ENCODE measurements around the gene WNT10A.
"Not testable (repeated sequence)": the region's sequence is repeated elsewhere in the genome, so short reads cannot be mapped to it uniquely, and the experiment has no call there.

Gene WNT10A

DNA sequence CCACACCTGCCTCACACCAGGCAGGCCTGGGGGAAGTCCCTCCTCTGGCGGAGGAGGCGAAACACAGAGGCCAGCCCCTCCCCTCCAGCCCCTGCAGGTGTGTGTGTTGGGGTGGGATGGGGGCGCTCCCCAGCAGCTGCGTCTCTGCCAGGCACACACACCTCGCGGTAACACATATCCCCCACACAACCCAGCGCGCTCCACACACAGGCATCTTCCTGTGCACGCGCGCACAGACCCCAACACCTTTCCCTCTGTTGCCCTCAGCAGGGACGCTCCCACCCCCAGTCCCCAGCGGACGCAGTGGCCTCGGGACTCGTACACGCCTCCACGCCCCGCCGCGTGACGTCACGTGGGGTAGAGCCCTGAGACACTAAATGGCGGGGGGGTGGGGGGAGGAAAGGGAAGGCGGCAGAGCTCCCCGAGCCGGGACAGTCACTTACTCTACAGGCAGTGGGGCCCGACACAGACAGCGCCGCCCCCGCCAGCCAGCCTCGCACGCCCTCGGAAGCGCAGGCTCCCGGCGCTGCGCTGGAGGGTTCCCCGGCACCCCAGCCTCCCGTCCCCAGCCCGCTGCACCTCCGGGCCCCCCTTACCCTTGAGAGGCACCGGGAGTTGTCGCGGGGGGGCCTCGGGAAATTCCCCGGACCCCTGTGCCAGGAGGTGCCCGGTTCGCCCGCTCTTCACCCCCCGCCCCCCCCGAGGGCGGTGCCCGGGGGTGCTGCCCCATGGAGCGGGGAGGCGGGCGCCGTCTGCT lies at the start of gene WNT10A:
WNT10A (plus strand) TSS at position 751 of the 757 bp plus-strand sequence. CDS start 144 bp downstream, outside the sequence.
- peak; percentile 76 for DNase-seq

DNA sequence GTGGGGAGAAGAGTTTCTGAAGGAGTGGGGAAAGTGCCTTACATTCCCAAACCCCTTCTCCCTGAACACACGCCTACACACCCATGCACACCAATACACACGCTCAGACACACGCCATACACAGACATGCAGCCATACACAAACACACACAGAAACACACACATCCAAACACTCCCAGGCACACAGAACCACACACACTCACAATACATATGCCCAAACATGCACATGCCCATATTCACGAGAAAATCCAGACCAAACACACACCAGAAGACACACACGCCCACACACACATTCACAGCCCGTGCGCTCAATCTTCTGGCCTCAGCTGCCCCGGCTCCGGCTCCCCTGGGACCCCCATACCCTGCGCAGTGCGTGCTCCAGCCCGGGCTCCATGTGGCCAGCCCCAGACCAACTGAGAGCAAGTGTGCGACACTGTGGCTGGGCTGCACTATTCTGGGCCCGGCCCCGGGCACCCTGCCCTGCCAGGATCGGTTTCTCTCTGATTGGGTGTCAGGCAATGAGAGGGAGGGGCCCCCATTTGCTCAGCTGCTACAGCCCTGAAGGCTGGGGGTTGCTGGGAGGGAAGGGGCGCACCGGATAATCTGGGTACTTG lies 49.2 kb upstream of the WNT10A start, which contains the start of gene PRKAG3:
PRKAG3 (minus strand) TSS at position 426 of the 613 bp plus-strand sequence.
- DNase-seq, result no peak

DNA sequence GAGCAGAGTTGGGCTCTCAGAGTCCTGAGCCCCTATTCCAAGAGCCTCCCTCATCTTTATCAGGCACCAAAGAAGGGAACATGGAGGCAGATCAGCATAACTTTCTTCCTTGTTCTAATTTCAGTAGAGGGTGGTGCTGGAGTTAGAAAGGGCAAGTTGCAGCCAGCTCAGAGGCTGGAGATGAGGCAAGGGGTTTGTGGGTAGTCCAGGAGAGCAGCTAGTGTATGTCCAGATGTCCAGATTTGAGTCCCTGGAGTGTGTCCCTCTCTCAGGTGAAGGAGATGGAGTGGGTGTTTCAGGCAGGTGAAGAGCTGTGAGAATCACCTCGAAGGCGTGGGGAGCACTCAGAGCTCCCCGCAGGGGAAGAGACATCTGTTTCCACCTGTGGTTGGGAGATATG lies 48.6 kb upstream of the WNT10A start:
- DNase-seq, result no peak

DNA sequence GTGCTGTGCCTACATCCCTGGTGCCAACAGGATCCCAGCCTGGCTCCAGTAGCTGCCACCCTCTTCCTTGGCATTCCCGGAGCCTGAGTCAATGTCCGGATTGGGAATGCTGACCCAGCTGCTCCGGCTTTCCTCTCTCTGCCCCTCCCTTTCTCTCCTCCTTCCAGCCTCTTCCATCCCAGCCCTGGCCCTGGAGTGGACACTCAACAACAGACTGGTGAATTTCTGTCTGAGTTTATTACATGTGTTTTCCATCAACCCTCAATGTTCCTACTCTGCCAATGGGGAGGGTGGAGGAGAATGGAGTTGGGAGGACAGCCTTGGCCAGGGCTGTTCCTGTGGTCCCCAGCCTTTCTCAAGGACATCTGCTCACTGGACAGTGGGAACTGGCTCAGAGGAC lies 48.1 kb upstream of the WNT10A start:
- DNase-seq, result no peak

DNA sequence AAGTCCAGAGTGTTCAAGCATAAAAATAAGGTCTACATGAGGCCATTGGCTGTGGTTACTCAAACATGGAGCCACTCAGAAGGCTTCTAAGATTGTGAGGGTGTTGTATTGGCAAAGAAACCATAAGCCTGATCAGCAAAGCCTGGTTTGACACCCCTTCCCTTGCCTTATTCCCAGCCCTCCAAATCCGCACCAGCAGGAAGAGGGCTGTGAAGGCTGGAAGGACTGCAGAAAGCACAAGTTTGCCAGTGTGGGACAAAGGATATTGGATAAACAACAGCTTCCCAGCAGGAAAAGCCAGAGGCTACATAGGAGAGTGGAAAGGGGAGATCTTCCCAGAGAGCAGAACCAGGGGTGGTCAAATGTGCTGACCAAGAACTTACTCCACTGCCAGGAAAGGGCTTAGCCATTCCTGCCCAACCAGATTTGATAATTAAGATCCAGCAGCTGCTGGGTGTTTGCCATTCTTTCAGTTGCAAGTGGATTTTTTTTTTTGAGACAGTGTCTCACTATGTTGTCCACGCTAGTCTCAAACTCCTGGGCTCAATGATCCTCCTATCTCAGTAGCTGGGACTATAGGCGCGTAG lies 47.5 kb upstream of the WNT10A start:
- no peak for DNase-seq

DNA sequence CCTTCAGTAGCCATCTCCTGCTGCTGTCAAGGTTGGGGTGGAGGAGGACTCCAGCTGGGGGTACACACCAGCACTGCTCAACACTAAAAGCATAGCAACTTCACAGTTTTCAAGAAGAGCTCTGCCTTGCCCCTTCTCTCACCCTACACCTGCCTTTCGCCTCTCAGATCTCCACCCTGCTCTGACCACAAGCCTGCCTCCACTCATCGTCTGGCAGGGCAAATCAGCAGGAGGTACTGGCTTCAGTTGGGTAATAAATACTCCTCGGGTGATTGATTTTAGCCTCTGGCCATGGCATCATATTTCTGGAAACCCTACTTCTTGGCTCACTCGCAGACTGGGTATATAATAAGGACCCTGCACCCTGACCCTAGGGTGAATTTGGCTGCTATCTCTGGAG lies 46.0 kb upstream of the WNT10A start:
- no peak for DNase-seq

DNA sequence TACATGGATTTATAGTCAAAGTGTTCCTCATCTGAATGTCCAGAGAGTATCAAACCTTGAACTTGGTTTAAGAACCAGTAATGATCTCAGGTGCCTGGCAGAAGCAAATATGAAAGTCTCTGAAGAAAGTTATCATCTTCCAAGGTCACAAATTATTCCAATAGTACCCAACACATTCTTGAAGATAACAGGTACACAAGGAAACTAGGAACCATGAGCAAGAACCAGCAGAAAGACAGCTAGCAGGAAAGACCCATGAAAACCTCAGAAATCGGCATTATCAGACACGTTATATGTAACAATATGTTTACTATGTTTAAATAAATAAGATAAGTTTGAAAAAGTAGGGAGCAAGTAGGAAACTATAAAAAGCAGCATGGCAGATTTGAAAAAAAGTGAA lies 43.2 kb upstream of the WNT10A start:
- no peak for DNase-seq

DNA sequence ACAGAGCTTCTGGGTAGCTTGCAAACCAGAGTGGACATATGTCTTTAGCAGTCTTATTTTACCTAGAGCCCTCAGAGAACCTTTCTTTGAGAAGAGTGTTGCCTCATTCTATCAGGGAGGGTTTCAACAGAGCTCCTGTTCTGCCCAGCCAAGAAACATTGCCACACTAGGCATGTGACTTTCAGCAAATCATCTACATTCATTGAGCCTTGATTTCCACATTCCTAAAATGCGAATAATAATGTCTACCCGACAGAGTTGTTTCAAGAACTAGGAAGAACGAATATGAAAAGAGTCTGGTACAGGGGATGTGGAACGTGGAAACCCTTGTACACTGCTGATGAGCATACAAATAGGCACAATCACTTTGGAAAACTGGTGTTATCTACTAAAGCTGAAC lies 41.2 kb upstream of the WNT10A start:
- no peak for DNase-seq

DNA sequence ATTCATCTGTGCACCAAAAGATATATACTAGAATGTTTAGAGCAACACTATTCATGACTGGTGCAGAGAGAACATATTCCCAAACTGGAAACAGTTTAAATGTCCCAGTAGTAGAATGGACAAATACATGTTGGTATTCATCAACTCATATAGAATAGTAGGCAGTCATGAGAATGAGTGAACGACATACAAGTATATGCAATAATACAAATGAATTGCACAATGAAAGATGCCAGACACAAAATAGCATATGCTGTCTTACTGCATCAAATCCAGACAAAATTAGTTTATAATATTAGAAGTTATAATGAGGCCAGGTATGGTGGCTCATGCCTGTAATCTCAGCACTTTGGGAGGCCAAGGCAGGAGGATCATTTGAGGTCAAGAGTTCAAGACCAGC lies 40.8 kb upstream of the WNT10A start:
- DNase-seq, result no peak

DNA sequence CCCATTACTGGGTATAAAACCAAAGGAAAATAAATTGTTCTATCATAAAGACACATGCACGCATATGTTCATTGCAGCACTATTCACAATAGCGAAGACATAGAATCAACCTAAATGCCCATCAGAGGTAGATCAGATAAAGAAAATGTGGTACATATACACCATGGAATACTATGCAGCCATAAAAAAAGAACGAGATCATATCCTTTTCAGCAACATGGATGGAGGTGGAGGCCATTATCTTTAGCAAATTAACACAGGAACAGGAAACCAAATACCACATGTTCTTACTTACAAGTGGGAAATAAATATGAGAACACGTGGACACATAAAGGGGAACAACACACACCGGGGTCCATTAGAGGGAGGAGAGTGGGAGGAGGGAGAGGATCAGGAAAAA lies 36.3 kb upstream of the WNT10A start:
- DNase-seq, result not testable (repeated sequence)

DNA sequence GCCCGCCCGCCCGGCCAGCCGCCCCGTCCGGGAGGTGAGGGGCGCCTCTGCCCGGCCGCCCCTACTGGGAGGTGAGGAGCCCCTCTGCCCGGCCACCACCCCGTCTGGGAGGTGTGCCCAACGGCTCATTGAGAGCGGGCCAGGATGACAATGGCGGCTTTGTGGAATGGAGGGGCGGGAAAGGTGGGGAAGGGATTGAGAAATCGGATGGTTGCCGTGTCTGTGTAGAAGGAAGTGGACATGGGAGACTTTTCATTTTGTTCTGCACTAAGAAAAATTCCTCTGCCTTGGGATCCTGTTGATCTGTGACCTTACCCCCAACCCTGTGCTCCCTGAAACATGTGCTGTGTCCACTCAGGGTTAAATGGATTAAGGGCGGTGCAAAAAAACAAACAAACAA lies 33.7 kb upstream of the WNT10A start:
- DNase-seq, result not testable (repeated sequence)

DNA sequence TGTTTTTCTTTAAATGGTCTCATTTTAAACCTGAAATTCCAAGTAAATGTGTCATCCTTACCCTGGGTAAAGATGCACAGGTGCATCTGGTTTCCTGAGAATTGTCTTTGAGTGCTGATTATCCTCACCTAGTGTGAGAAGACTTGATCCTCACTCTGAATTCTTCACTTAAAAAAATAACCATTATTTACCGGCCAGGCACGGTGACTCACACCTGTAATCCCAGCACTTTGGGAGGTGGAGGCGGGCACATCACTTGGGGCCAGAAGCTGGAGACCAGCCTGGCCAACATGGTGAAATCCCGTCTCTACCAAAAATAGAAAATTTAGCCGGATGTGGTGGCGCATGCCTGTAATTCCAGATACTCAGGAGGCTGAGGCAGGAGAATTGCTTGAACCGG lies 30.9 kb upstream of the WNT10A start:
- DNase-seq, result no peak

DNA sequence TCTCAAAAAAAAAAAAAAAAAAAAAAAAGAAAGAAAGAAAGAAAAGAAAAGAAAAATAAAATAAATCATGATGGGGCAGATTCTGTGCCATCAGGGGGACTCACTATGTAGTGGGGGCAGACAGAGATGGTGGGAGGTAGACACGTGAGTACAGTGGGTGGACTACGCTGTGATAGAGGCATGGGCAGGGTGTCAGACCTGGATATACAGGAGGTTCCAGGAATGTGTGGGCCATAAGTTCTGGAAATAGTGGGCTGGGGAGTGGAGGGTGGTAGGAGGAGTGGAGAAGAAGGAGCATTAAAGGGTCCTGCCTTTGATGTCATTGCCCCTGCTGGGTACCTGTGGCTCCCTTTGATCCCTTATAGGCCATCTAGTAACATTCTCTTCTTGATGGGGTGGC lies 29.9 kb upstream of the WNT10A start:
- no peak for DNase-seq

DNA sequence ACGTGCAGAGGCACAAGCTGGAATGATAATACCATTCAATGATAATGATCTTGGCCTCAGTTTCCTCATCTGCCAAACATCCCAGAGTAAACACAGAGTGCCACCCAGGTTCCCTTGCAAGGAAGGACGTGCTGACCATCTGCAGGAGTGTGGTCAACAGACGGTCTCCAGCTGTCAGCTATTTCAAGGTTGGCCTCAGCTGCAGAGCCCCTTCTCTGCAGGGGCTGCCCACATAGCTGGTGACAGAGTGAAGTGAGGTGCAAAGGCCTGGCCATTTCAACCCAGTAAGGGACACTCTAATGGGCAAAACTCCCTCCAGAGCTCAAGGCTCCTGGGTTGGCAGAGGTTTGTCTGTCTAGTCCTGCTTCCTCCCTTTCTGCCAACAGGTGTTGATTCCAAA lies 29.4 kb upstream of the WNT10A start:
- DNase-seq, result no peak

DNA sequence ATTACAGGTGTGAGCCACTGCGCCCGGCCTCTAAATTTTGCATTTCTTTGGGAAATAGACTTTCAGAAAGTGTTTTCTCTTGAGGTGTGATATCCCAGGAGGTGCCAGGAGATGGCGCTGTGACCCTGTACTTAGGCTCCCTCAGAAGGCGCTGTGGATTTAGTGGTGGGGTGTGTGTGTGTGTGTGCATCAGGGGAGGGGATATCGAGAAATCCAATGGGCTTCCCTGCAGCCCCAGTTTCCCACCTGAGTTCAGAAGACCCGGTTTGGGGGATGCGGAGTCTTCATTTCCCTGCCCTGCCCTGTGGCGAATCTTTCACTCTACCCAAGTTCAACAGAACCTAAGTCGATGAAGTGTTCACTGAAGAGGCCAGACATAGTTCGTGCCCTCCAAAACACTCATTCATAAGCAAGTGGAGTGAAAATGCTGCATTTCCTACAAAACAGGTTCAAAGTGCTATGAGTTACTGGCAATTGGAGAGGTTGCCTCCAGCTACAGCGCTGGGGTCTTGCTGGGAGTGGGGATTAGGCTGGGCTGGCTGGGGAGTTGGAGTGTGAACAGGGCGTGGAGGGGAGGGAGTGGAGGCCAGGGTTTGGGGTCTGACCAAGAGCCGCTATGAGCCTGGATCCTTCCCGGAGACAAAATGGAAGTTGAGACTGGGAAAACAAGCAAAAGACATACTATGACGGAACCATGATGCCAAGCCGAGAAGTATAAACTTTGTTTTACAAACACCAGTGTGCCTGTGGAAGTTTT lies 27.6 kb upstream of the WNT10A start:
- DNase-seq, result peak; percentile 70

DNA sequence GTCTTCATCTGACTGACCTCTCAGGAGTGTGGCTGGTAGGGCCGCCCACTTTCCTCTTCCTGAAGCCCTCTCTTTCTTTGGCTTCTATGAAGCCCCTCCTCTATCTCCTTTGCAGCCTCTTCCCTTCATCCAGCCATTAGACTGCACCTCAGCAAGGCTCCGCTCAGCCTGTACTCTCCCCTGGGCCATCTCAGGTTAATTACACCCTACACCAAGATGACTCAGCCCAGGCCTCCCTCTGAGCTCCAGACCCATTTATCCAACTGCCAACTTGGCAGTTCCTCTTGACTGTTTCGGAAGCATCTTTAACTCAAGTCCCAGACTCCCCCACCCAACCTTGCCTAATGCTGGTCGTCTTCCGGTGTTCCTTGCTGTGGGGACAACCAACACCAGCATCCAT lies 26.9 kb upstream of the WNT10A start:
- DNase-seq, result no peak

DNA sequence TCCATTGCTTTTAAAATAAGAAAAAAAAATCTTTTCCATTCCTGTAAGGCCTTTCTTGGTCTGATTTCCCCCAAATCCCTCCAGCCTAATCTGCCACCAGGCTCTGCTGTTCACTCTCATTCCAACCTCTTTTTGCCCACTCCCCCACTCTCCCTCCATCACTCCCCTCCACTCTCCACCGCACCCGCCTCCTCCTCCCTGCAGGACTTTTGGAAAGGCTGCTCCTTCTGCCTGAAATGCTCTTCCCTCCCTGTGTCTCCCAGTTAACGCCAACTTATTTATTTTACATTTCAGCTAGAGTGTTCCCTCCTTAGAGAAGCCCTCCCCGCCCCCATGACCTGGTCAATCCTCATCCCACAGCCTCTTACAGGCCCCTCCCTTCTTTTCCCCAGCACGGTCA lies 25.8 kb upstream of the WNT10A start:
- DNase-seq, result no peak

DNA sequence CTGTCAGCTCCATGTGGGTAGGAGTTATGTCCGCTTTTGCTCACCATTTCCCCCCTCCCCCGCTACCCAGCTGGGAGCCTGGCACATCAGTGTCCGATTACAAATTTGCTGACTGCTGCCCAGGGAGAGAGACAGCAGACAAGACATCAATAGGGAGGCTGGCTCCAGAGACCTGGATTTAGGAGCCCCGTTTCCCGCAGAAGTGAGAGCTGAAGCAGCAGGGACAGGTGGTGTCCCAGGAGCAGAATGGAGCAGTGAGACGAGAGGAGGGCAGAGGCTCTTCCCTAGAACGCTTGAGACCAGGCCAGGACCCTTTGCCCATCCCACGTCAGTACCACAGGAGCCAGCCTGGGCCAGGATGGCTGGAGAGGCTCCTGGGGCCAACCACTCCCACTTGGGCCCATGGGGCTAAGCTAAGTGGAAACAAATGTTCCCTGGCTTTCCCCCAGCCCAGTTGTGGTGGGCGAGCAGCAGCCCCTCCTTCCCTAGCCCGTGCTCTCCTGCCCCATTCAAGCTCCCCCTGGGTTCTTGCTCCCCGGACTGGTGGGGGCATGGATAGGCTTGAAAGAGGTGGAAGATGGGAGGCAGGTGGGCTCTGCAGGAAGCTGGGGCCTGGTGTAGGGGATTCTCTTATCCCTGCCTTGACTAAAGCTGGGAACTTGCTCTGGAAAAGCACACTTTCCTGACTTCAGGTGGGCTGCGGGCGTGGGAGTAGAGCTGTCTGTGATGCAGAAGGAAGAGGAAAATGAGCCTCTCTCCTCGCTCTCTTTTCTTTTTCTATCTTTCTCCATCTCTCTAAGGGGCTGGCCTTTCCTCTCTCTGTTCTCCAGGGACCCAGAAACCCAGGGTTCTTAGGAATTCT lies 25.1 kb upstream of the WNT10A start:
- no peak for DNase-seq

DNA sequence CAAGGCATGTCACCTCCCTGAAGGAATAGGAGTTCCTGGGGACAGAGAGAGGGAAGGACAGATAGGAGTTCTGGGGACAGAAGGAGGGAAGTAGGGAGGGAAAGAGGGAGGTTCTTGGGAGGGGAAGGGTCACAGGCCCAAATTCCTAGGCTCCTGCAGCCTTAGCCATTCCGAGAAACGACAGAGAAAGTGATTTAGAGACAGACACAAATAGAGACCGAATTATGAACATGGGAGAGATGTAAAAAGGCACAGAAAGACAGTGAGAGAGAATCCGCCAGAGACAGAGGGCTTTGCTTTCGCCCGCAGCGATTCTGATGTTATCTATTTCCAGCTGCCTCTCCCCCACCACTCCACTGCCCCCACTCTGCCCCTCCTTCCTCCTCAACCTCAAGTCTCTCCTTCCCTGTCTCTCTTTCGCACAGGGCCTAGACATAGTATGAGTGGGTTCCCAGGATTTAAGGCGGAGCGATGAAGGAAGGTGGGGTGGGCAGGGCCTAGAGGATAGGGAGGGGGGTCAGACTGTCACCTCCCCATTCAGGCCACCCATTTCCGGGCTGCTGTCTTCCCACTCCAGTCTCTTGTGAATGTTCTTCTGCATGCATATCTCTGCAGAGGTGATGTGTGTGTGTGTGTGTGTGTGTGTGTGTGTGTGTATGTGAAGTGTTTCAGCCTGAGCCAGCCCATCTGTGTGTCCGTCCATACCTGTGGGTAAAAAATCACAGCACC lies 24.3 kb upstream of the WNT10A start:
- no peak for DNase-seq

DNA sequence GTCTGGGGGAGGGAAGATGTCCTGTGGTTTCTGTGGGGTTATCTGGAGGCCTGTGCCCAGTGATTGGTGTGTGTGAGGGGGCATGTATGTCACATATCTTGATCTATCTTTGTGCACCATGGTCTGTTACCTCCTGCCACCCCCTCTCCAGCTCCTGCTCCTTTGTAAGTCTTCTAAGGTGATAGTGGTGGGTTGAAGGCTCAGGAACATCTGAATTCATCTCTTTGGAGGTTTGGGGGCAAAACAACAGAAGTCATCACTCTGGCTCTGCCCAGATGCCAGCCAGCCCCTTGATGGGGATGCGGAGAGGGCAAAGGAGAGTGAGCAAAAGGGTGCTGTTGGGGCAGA lies 23.8 kb upstream of the WNT10A start:
- no peak for DNase-seq

DNA sequence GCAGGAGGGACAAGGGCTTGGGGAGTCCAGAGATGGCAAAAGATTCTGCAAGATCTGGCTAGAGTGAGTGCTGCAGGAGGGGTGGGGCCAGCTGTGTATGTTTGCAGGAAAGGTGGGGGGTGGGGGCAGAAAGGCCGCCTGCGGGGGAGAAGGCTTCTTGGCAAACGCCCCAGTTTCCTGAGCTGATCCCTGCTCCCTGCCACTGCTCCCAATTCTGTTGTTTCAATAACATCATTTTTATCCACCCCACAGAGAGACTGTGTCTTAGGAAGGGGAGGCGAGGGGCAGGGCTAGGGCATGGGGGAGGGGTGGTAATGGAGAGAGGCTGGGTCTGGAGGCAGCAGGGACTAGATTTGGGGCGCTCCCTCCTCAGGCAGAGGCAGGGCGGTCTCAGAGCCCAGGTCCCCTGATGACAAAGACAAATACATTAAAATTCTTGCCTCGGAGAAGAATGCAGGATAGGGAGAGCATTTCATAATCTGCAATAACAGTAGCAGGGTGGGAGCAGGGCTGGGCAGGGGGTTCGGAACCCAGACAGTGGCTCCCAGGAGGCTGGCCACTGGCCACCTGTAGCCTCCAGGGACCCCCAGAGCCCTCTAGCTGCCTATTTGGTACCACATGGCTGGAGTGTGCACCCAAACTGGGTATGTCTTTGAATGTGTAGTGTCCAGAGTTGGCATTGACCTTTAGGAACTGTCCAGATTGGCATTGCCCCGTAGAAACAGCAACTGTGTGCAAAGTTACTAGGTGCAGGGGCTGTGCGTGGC lies 23.1 kb upstream of the WNT10A start:
- no peak for DNase-seq
